ENCODE measurements around the gene SLC16A9.
"Not testable (repeated sequence)": the region's sequence is repeated elsewhere in the genome, so short reads cannot be mapped to it uniquely, and the experiment has no call there.

SLC16A9 gene

DNA sequence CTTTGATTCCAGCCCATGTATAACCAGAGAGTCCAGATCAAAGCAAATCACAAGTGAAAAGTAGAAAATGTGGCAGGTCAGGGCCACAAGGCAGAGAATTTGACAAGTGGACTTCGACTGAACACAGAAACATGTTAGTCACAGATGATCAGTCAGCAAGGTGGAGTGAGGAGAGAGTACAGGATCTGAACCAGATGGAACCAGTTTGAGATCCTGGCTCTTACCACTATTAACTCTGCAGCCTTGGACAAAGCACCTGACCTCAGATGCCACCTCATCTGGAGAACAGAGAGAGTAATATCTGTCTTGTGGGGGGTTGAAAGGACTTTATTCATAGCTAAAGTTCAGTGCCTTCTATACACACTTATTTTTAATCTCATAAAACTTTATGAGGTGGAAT lies 39.2 kb upstream of the SLC16A9 start:
- no peak for DNase-seq (ENCODE audit: low read depth)
- TF ChIP-seq, protein P1, sequence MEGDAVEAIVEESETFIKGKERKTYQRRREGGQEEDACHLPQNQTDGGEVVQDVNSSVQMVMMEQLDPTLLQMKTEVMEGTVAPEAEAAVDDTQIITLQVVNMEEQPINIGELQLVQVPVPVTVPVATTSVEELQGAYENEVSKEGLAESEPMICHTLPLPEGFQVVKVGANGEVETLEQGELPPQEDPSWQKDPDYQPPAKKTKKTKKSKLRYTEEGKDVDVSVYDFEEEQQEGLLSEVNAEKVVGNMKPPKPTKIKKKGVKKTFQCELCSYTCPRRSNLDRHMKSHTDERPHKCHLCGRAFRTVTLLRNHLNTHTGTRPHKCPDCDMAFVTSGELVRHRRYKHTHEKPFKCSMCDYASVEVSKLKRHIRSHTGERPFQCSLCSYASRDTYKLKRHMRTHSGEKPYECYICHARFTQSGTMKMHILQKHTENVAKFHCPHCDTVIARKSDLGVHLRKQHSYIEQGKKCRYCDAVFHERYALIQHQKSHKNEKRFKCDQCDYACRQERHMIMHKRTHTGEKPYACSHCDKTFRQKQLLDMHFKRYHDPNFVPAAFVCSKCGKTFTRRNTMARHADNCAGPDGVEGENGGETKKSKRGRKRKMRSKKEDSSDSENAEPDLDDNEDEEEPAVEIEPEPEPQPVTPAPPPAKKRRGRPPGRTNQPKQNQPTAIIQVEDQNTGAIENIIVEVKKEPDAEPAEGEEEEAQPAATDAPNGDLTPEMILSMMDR (IDR thresholded peaks at IDR 0.05; ENCODE audit: control insufficient read depth, extremely low read depth, insufficient read depth), result no peak
- no peak overlapping the region for H3K4me3 ChIP-seq (ENCODE audit: low read depth, low read length)

DNA sequence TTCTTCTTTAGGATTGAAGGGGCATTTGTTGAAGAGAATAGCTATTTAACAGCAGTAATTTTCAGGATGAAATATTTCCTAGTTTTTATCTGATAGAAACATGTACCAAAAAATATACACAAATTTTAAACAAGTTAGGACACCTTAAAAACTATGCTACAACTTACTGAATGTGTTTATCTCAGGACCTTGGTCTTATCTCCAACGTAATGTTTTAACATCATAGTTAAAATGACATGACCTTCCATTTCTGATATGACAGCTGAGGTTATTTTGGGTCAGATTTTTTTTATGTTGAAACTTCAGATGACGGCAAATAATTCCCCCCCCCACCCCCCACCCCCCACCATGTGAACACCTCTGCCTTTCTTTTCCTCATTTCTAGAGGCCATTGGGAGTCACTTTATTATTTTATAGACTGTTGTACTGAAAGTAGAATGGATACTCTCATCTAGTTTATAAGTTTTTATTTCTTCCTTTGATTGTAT lies 35.6 kb upstream of the SLC16A9 start:
- H3K4me3 ChIP-seq (ENCODE audit: low read depth, low read length), result no peak overlapping the region
- DNase-seq (ENCODE audit: low read depth), result no peak
- TF ChIP-seq, protein P1 (IDR thresholded peaks at IDR 0.05; ENCODE audit: control insufficient read depth, extremely low read depth, insufficient read depth), result no peak

DNA sequence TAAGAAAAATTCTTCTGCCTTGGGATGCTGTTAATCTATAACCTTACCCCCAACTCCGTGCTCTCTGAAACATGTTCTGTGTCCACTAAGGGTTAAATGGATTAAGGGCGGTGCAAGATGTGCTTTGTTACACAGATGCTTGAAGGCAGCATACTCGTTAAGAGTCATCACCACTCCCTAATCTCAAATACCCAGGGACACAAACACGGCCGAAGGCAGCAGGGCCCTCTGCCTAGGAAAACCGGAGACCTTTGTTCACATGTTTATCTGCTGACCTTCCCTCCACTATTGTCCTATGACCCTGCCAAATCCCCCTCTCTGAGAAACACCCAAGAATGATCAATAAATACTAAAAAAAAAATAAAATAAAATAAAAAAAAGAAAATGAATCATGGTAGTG lies 35.1 kb upstream of the SLC16A9 start:
- DNase-seq (ENCODE audit: low read depth); H3K4me3 ChIP-seq (ENCODE audit: low read depth, low read length): not testable (repeated sequence)

DNA sequence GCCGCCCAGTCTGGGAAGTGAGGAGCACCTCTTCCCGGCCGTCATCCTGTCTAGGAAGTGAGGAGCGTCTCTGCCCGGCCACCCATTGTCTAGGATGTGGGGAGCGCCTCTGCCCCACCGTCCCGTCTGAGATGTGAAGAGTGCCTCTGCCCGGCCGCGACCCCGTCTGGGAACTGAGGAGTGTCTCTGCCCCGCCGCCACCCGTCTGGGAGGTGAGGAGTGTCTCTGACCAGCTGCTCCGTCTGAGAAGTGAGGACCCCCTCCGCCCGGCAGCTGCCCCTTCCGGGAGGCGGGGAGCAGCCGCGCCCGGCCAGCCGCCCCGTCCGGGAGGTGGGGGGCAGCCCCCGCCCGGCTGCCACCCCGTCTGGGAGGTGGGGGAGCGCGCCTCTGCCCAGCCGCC lies 34.5 kb upstream of the SLC16A9 start:
- DNase-seq (ENCODE audit: low read depth); H3K4me3 ChIP-seq (ENCODE audit: low read depth, low read length): not testable (repeated sequence)

DNA sequence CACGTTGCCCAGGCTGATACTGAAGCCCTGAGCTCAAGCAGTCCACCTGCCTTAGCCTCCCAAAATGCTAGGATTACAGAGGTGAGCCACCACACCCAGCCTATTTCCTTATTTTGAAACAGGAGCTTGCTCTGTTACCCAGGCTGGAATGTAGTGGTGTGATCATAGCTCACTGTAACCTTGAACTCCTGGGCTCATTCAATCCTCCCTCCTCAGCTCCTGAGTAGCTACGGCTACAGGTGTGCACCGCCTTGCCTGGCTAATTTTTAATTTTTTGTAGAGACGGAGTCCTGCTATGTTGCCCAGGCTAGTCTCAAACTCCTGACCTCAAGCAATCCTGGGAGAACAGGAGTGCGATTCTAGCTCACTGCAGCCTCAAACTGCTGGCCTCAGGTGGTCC lies 31.9 kb upstream of the SLC16A9 start:
- no peak for DNase-seq (ENCODE audit: low read depth)
- TF ChIP-seq, protein P1 (IDR thresholded peaks at IDR 0.05; ENCODE audit: control insufficient read depth, extremely low read depth, insufficient read depth), result no peak
- H3K4me3 ChIP-seq (ENCODE audit: low read depth, low read length), result no peak overlapping the region

DNA sequence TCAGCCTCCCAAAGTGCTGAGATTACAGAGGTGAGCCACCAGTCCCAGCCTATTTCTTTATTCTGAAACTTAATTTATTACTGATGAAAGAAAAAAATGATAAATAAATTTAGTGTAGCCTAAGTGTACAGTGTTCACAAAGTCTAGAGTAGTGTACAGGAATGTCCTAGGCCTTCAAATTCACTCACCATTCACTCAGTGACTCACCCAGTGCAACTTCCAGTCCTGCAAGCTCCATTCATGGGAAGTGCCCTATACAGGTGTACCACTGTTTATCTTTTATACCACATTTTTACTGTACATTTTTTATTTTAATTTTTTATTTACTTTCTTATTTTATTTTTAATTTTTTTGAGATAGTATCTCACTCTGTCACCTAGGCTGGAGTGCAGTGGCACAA lies 31.4 kb upstream of the SLC16A9 start:
- no peak for DNase-seq (ENCODE audit: low read depth)
- no peak overlapping the region for H3K4me3 ChIP-seq (ENCODE audit: low read depth, low read length)
- TF ChIP-seq, protein P1 (IDR thresholded peaks at IDR 0.05; ENCODE audit: control insufficient read depth, extremely low read depth, insufficient read depth), result no peak

DNA sequence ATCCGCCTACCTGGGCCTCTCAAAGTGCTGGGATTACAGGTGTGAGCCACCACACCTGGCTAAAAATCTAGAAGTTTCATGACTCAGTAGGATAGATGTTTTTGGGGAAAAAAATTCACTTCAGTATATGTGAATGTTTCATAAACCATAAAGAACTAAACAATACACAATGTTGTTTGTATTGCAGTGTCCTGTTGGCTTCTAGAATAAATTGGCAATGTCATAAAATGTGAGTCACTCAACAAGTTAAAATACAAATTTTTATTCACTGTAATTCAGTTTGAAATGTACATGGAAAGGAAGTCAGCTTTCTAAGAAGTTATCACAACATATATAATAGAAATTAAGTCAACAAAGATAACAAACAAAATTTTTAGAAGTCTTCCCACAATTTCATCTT lies 27.1 kb upstream of the SLC16A9 start:
- no peak for DNase-seq (ENCODE audit: low read depth)
- H3K4me3 ChIP-seq (ENCODE audit: low read depth, low read length), result no peak overlapping the region
- TF ChIP-seq, protein P1 (IDR thresholded peaks at IDR 0.05; ENCODE audit: control insufficient read depth, extremely low read depth, insufficient read depth), result no peak

DNA sequence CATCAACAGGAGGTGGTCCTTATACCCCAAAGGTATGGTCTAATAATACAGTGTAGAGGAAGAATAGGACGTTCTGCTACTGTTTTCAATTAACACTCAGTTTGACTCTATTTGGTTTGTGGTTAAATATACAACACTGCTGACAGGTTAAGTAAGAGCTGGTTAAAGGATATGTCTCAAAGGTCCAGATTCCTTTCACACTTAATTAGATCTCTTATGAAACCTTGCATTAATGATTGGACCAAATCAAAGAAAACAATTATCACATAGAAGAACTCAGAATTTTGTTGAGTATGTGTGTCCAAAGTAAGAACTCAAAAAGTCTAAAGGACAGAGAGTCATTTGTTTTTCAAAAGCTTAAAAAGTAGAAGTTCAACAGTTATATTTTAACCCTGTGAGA lies 25.6 kb upstream of the SLC16A9 start:
- H3K4me3 ChIP-seq (ENCODE audit: low read depth, low read length), result no peak overlapping the region
- no peak for DNase-seq (ENCODE audit: low read depth)
- TF ChIP-seq, protein P1 (IDR thresholded peaks at IDR 0.05; ENCODE audit: control insufficient read depth, extremely low read depth, insufficient read depth), result no peak
